SK-N-SH treated with all-trans-retinoic acid at 6 μM for 48 hours (cell line): Measurements from ENCODE around the gene CSNK1G3.

Experiments used
- ATAC-seq: fragments of 200-7000 bp; cut with Tn5 transposase; 3 replicates; pipeline ENCODE4 v1.9.1; 2020; ENCODE audit warnings: mild to moderate bottlenecking, moderate library complexity
- ARNTL ChIP-seq: fragments of 450-650 bp; formaldehyde crosslinking; IDR thresholded peaks from 2 replicates; pipeline ENCODE4 v1.5.0; 2020; ENCODE audit warnings: low read depth, mild to moderate bottlenecking, moderate library complexity, borderline replicate concordance
- BACH2 ChIP-seq: fragments of 250-450 bp; sonication (Bioruptor Pico); IDR thresholded peaks from 2 replicates; pipeline ENCODE4 v1.9.0; 2021; ENCODE audit warnings: mild to moderate bottlenecking, borderline replicate concordance
- CSRNP3 ChIP-seq: fragments of 250-450 bp; sonication (Bioruptor Pico); IDR thresholded peaks from 2 replicates; pipeline ENCODE4 v1.5.1; 2021; ENCODE audit warnings: mild to moderate bottlenecking, moderate library complexity
- ESRRG ChIP-seq: fragments of 250-450 bp; sonication (Bioruptor Pico); IDR thresholded peaks from 2 replicates; pipeline ENCODE4 v1.6.1; 2021; ENCODE audit warnings: mild to moderate bottlenecking
- GLIS3 ChIP-seq: fragments of 250-450 bp; sonication (Bioruptor Pico); IDR thresholded peaks from 2 replicates; pipeline ENCODE4 v1.5.0; 2020; ENCODE audit warnings: mild to moderate bottlenecking, moderate library complexity
- ISL1 ChIP-seq: fragments of 250-450 bp; sonication (Bioruptor Pico); IDR thresholded peaks from 2 replicates; pipeline ENCODE4 v2.1.2; 2022; ENCODE audit warnings: mild to moderate bottlenecking, moderate library complexity
- OSR1 ChIP-seq: fragments of 250-450 bp; sonication (Bioruptor Pico); IDR thresholded peaks from 2 replicates; pipeline ENCODE4 v1.8.0; 2022; ENCODE audit warnings: moderate library complexity, mild to moderate bottlenecking, inconsistent platforms
- PATZ1 ChIP-seq: fragments of 250-450 bp; sonication (Bioruptor Pico); IDR thresholded peaks from 2 replicates; pipeline ENCODE4 v1.8.0; 2020; ENCODE audit warnings: mild to moderate bottlenecking, moderate library complexity, borderline replicate concordance
- POU6F1 ChIP-seq: fragments of 250-450 bp; sonication (Bioruptor Pico); IDR thresholded peaks from 2 replicates; pipeline ENCODE4 v1.8.0; 2021; ENCODE audit warnings: low read depth, mild to moderate bottlenecking, moderate library complexity, borderline replicate concordance
- PPARA ChIP-seq: fragments of 250-450 bp; sonication (Bioruptor Pico); IDR thresholded peaks from 2 replicates; pipeline ENCODE4 v1.5.0; 2020; ENCODE audit warnings: mild to moderate bottlenecking, borderline replicate concordance
- RARB ChIP-seq: fragments of 250-450 bp; sonication (Bioruptor Pico); IDR thresholded peaks from 2 replicates; pipeline ENCODE4 v1.8.0; 2021; ENCODE audit warnings: mild to moderate bottlenecking, moderate library complexity
- SNAI2 ChIP-seq: fragments of 250-450 bp; sonication (Bioruptor Pico); IDR thresholded peaks from 2 replicates; pipeline ENCODE4 v1.5.0; 2020; ENCODE audit warnings: mild to moderate bottlenecking, moderate library complexity
- TCF4 ChIP-seq: fragments of 250-450 bp; sonication (Bioruptor Pico); IDR thresholded peaks from 2 replicates; pipeline ENCODE4 v1.8.0; 2021; ENCODE audit warnings: mild to moderate bottlenecking, moderate library complexity, borderline replicate concordance
- TOX ChIP-seq: fragments of 250-450 bp; sonication (Bioruptor Pico); IDR thresholded peaks from 2 replicates; pipeline ENCODE4 v1.8.0; 2021; ENCODE audit warnings: mild to moderate bottlenecking, moderate library complexity, borderline replicate concordance
- TSHZ2 ChIP-seq: fragments of 250-450 bp; sonication (Bioruptor Pico); IDR thresholded peaks from 2 replicates; pipeline ENCODE4 v1.5.0; 2020; ENCODE audit warnings: mild to moderate bottlenecking, moderate library complexity
- ZC3H10 ChIP-seq: fragments of 250-450 bp; sonication (Bioruptor Pico); IDR thresholded peaks from 2 replicates; pipeline ENCODE4 v1.5.1; 2021; ENCODE audit warnings: mild to moderate bottlenecking, moderate library complexity
- ZFP3 ChIP-seq: fragments of 250-450 bp; sonication (Bioruptor Pico); IDR thresholded peaks from 2 replicates; pipeline ENCODE4 v1.5.0; 2020; ENCODE audit warnings: mild to moderate bottlenecking, moderate library complexity
- ZFP30 ChIP-seq: fragments of 450-650 bp; formaldehyde crosslinking; IDR thresholded peaks from 2 replicates; pipeline ENCODE4 v1.5.0; 2022; ENCODE audit warnings: mild to moderate bottlenecking, moderate library complexity
- ZNF70 ChIP-seq: fragments of 450-650 bp; formaldehyde crosslinking; IDR thresholded peaks from 2 replicates; pipeline ENCODE4 v1.5.0; 2020; ENCODE audit warnings: mild to moderate bottlenecking, moderate library complexity
- ZNF8 ChIP-seq: fragments of 450-650 bp; formaldehyde crosslinking; IDR thresholded peaks from 2 replicates; pipeline ENCODE4 v1.5.0; 2020; ENCODE audit warnings: mild to moderate bottlenecking, moderate library complexity
- TF ChIP-seq, protein P1 (sequence below): fragments of 250-450 bp; sonication (Bioruptor Pico); IDR thresholded peaks from 2 replicates; pipeline ENCODE4 v1.5.1; 2020; ENCODE audit warnings: low read depth, mild to moderate bottlenecking, moderate library complexity

CSNK1G3 gene

DNA sequence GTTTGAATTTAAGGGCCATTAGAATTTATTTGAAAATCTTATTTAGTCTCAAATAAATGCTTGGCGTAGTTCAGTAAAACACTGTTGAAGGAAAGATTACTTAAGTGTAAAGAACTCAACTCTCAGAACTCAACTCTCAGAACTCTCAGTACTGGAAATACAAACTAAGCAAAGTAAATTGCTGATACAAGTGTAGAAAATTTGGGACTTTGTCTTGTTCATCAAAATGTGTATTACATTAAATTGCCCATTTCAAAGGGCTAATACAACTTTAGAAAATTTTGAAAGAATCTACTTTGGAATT is 99.4 kb downstream of the CSNK1G3 start:
- no peak for ATAC-seq
- TF ChIP-seq ARNTL (CRISPR knock-in tag) (no peak), ISL1 (no peak), RARB (CRISPR knock-in tag) (no peak), PATZ1 (CRISPR knock-in tag) (no peak), GLIS3 (CRISPR knock-in tag) (no peak), TOX (no peak), ZC3H10 (CRISPR knock-in tag) (no peak), ZFP30 (no peak)
- TF ChIP-seq, protein P1, sequence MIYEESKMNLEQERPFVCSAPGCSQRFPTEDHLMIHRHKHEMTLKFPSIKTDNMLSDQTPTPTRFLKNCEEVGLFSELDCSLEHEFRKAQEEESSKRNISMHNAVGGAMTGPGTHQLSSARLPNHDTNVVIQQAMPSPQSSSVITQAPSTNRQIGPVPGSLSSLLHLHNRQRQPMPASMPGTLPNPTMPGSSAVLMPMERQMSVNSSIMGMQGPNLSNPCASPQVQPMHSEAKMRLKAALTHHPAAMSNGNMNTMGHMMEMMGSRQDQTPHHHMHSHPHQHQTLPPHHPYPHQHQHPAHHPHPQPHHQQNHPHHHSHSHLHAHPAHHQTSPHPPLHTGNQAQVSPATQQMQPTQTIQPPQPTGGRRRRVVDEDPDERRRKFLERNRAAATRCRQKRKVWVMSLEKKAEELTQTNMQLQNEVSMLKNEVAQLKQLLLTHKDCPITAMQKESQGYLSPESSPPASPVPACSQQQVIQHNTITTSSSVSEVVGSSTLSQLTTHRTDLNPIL, result no peak

- TF ChIP-seq ZNF8 (CRISPR knock-in tag), result no peak
- no peak for TF ChIP-seq POU6F1 (CRISPR knock-in tag)
- no peak for TF ChIP-seq TOX
- no peak for TF ChIP-seq ARNTL (CRISPR knock-in tag)
- no peak for TF ChIP-seq PATZ1 (CRISPR knock-in tag)
- TF ChIP-seq OSR1, result no peak
- TF ChIP-seq GLIS3 (CRISPR knock-in tag), result no peak
- no peak for TF ChIP-seq ZFP3
- no peak for TF ChIP-seq BACH2
- TF ChIP-seq ZC3H10 (CRISPR knock-in tag), result no peak
- no peak for TF ChIP-seq RARB (CRISPR knock-in tag)
- no peak for TF ChIP-seq TSHZ2
- TF ChIP-seq TCF4 (CRISPR knock-in tag), result no peak
- no peak for ATAC-seq
These were observed 105.6 kb downstream of the CSNK1G3 start for GRCh38 chr5:123617561-123617960.

DNA sequence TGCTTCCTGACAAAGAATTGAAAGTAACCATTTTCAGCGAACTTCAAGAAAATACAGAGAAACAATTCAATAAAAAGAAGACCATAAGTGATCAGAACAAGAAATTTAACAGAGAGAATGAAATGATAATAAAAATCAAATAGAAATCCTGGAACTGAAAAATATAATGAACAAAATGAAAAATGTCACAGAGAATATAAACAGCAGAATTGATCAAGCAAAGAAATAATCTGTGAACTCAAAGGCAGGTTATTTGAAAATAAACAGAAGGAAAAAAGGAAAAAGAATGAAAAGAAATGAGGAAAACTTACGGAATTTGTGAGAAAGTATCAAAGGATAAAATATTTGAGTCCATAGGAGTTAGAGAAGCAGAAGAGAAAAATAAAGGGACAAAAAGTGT is 114.1 kb downstream of the CSNK1G3 start:
- TF ChIP-seq ESRRG (CRISPR knock-in tag) (no peak), ARNTL (CRISPR knock-in tag) (no peak), ZFP3 (no peak), PPARA (CRISPR knock-in tag) (no peak), TCF4 (CRISPR knock-in tag) (no peak), GLIS3 (CRISPR knock-in tag) (no peak), ZFP30 (no peak), ISL1 (no peak), ZNF70 (CRISPR knock-in tag) (no peak), BACH2 (no peak), CSRNP3 (CRISPR knock-in tag) (no peak), OSR1 (no peak), SNAI2 (CRISPR knock-in tag) (no peak)
- TF ChIP-seq, protein P1, result no peak
- ATAC-seq, result no peak
